ENCODE data around the gene RHOBTB3.

GRCh38 chr5:95759005-95759404, 27.9 kb downstream of the RHOBTB3 start:
- TF ChIP-seq ZNF8 (CRISPR knock-in tag; IDR thresholded peaks at IDR 0.05): no peak
- no peak for TF ChIP-seq ISL1 (CRISPR knock-in tag; IDR thresholded peaks at IDR 0.05)
- TF ChIP-seq BACH2 (CRISPR knock-in tag; IDR thresholded peaks at IDR 0.05; ENCODE audit: borderline replicate concordance): no peak
- no peak for TF ChIP-seq TSHZ2 (CRISPR knock-in tag; IDR thresholded peaks at IDR 0.05)
- no peak for TF ChIP-seq CREB5 (CRISPR knock-in tag; IDR thresholded peaks at IDR 0.05; ENCODE audit: low read depth)
- no peak for TF ChIP-seq OSR1 (CRISPR knock-in tag; IDR thresholded peaks at IDR 0.05)
- no peak for TF ChIP-seq GLIS3 (CRISPR knock-in tag; IDR thresholded peaks at IDR 0.05)
- no peak for TF ChIP-seq ZNF70 (CRISPR knock-in tag; IDR thresholded peaks at IDR 0.05)

Data from SK-N-SH treated with all-trans-retinoic acid at 6 μM for 48 hours (cell line).